Measurements from ENCODE around the gene AGBL1. TPM values are rescaled to one million over a fixed set of nuclear protein-coding genes. Genes with fewer than 3 reads are reported as not detected.

The AGBL1 gene
- polyA plus RNA-seq, 4 donors, result 0.06 to 0.13 (median 0.09) TPM

GRCh38 chr15:86162172-86162591 is 82.5 kb downstream of the AGBL1 start:
- DNase-seq (ENCODE audit: low read depth in 4 of 4, low spot score in 2 of 4), result no peak

- DNase-seq (ENCODE audit: low read depth in 4 of 4, low spot score in 2 of 4), result no peak
Measured at GRCh38 chr15:86162641-86163040, 83.0 kb downstream of the AGBL1 start.

- no peak for DNase-seq (ENCODE audit: low read depth in 4 of 4, low spot score in 2 of 4)
Measured at GRCh38 chr15:86163816-86164215, 84.1 kb downstream of the AGBL1 start.

- DNase-seq (ENCODE audit: low read depth in 4 of 4, low spot score in 2 of 4), result peak in 2 of 4 donors; percentile 6 to 24
Measured at GRCh38 chr15:86164232-86164898, 84.7 kb downstream of the AGBL1 start.

GRCh38 chr15:86165265-86166211 is 85.9 kb downstream of the AGBL1 start:
- DNase-seq (ENCODE audit: low read depth in 4 of 4, low spot score in 2 of 4), result peak in 1 of 4 donors; percentile 3

GRCh38 chr15:86167841-86168240 is 88.2 kb downstream of the AGBL1 start:
- DNase-seq (ENCODE audit: low read depth in 4 of 4, low spot score in 2 of 4), result no peak

- DNase-seq (ENCODE audit: low read depth in 4 of 4, low spot score in 2 of 4), result no peak
Measured at GRCh38 chr15:86178845-86179244, 99.2 kb downstream of the AGBL1 start.

- DNase-seq (ENCODE audit: low read depth in 4 of 4, low spot score in 2 of 4), result no peak
Measured at GRCh38 chr15:86183596-86184491, 104.2 kb downstream of the AGBL1 start.

GRCh38 chr15:86193716-86194380 is 114.2 kb downstream of the AGBL1 start:
- DNase-seq (ENCODE audit: low read depth in 4 of 4, low spot score in 2 of 4), result no peak

GRCh38 chr15:86197770-86198169 is 118.1 kb downstream of the AGBL1 start:
- no peak for DNase-seq (ENCODE audit: low read depth in 4 of 4, low spot score in 2 of 4)

- no peak for DNase-seq (ENCODE audit: low read depth in 4 of 4, low spot score in 2 of 4)
Measured at GRCh38 chr15:86199467-86200145, 119.9 kb downstream of the AGBL1 start.

GRCh38 chr15:86201313-86202008 is 121.8 kb downstream of the AGBL1 start:
- DNase-seq (ENCODE audit: low read depth in 4 of 4, low spot score in 2 of 4), result no peak

GRCh38 chr15:86203462-86203861 is 123.8 kb downstream of the AGBL1 start:
- DNase-seq (ENCODE audit: low read depth in 4 of 4, low spot score in 2 of 4), result no peak

- no peak for DNase-seq (ENCODE audit: low read depth in 4 of 4, low spot score in 2 of 4)
Measured at GRCh38 chr15:86205096-86205495, 125.4 kb downstream of the AGBL1 start.

- no peak for DNase-seq (ENCODE audit: low read depth in 4 of 4, low spot score in 2 of 4)
Measured at GRCh38 chr15:86213420-86213819, 133.7 kb downstream of the AGBL1 start.

- DNase-seq (ENCODE audit: low read depth in 4 of 4, low spot score in 2 of 4), result no peak
Measured at GRCh38 chr15:86213888-86214287, 134.2 kb downstream of the AGBL1 start.

- DNase-seq (ENCODE audit: low read depth in 4 of 4, low spot score in 2 of 4), result no peak
Measured at GRCh38 chr15:86221119-86221518, 141.4 kb downstream of the AGBL1 start.

GRCh38 chr15:86229306-86229705 is 149.6 kb downstream of the AGBL1 start:
- no peak for DNase-seq (ENCODE audit: low read depth in 4 of 4, low spot score in 2 of 4)

GRCh38 chr15:86229936-86230335 is 150.3 kb downstream of the AGBL1 start:
- DNase-seq (ENCODE audit: low read depth in 4 of 4, low spot score in 2 of 4), result no peak

All from left renal cortex interstitium (tissue), 4 donors.